Astrocyte (in vitro differentiated cells and primary cell): ENCODE results near the gene TEC. TPM values are rescaled to one million over a fixed set of nuclear protein-coding genes. Genes with fewer than 3 reads are reported as not detected.

Source experiments
- DNase-seq: peaks from one replicate; pipeline ENCODE4 v3.0.0-alpha.2; 2010; ENCODE audit warnings: low read depth
- FAIRE-seq: peaks from 2 replicates; lab custom pipeline; 2011; peaks lifted over from hg19 to GRCh38; lab: Jason Lieb, UNC
- H2AFZ ChIP-seq: 2 replicates; pipeline ENCODE4 v1.6.0; 2012; ENCODE audit warnings: low read depth, low read length, inconsistent platforms
- H3K27ac ChIP-seq: 2 replicates; pipeline ENCODE4 v1.5.1; 2011; ENCODE audit warnings: low read depth, low read length, inconsistent platforms
- H3K27me3 ChIP-seq: 2 replicates; pipeline ENCODE4 v1.6.0; 2011; ENCODE audit warnings: low read length, inconsistent platforms; ENCODE audit not compliant: insufficient read depth
- H3K36me3 ChIP-seq: 2 replicates; pipeline ENCODE4 v1.5.1; 2011; ENCODE audit warnings: low read length, inconsistent platforms; ENCODE audit not compliant: insufficient read depth
- H3K4me1 ChIP-seq: 2 replicates; pipeline ENCODE4 v1.5.1; 2011; ENCODE audit warnings: low read length, inconsistent platforms; ENCODE audit not compliant: insufficient read depth
- H3K4me2 ChIP-seq: 2 replicates; pipeline ENCODE4 v1.6.0; 2012; ENCODE audit warnings: low read length, inconsistent platforms
- H3K4me3 ChIP-seq: 2 replicates; pipeline ENCODE4 v1.5.1; 2011; ENCODE audit warnings: low read depth, mild to moderate bottlenecking, low read length, inconsistent platforms; ENCODE audit not compliant: insufficient read depth
- H3K79me2 ChIP-seq: 2 replicates; pipeline ENCODE4 v1.6.0; 2012; ENCODE audit warnings: mild to moderate bottlenecking, low read length, inconsistent platforms; ENCODE audit not compliant: insufficient read depth
- H3K9ac ChIP-seq: 2 replicates; pipeline ENCODE4 v1.6.0; 2012; ENCODE audit warnings: mild to moderate bottlenecking, low read length, inconsistent platforms
- H3K9me3 ChIP-seq: 2 replicates; pipeline ENCODE4 v1.5.1; 2012; ENCODE audit warnings: low read depth, mild to moderate bottlenecking, low read length, inconsistent platforms; ENCODE audit not compliant: insufficient read depth
- H4K20me1 ChIP-seq: 2 replicates; pipeline ENCODE4 v1.6.0; 2012; ENCODE audit warnings: low read length, inconsistent platforms; ENCODE audit not compliant: insufficient read depth
- H3K27ac Mint-ChIP-seq: one replicate; pipeline ENCODE4 v1.8.0; 2021; ENCODE audit warnings: mild to moderate bottlenecking, mixed read lengths; ENCODE audit not compliant: unreplicated experiment
- H3K27me3 Mint-ChIP-seq: one replicate; pipeline ENCODE4 v1.8.0; 2021; ENCODE audit warnings: low read depth, mixed read lengths; ENCODE audit not compliant: unreplicated experiment
- H3K36me3 Mint-ChIP-seq: one replicate; pipeline ENCODE4 v1.8.0; 2021; ENCODE audit warnings: low read depth, mixed read lengths; ENCODE audit not compliant: unreplicated experiment
- H3K4me1 Mint-ChIP-seq: one replicate; pipeline ENCODE4 v1.8.0; 2021; ENCODE audit warnings: low read depth, mixed read lengths; ENCODE audit not compliant: unreplicated experiment
- H3K4me3 Mint-ChIP-seq: one replicate; pipeline ENCODE4 v1.8.0; 2021; ENCODE audit warnings: mild to moderate bottlenecking, moderate library complexity, mixed read lengths; ENCODE audit not compliant: unreplicated experiment
- H3K9me3 Mint-ChIP-seq: one replicate; pipeline ENCODE4 v1.8.0; 2021; ENCODE audit warnings: mild to moderate bottlenecking, mixed read lengths; ENCODE audit not compliant: unreplicated experiment
- CTCF ChIP-seq: IDR thresholded peaks from 2 replicates; pipeline ENCODE4 v1.5.1; 2011; ENCODE audit warnings: low read depth, mild to moderate bottlenecking, inconsistent platforms, low read length, moderate library complexity; ENCODE audit not compliant: insufficient read depth
- EZH2 ChIP-seq: IDR thresholded peaks from 2 replicates; pipeline ENCODE4 v1.6.1; 2012; ENCODE audit warnings: mild to moderate bottlenecking, low read length, inconsistent platforms; ENCODE audit not compliant: insufficient read depth
- total RNA-seq: library from RNA; stranded (reverse); gene quantifications from 2 replicates; pipeline ENCODE4 v1.2.1, GENCODE V29; 2021

Gene TEC
- total RNA-seq, 1 donor from 2014 or later: 0.61 TPM

- Histone ChIP-seq H3K4me2 (no peak overlapping the region), H3K4me3 (no peak overlapping the region), H3K27ac (no peak overlapping the region), H3K79me2 (no peaks in the 10 kb centered on the region), H3K9ac (no peak overlapping the region), H3K27me3 (no peaks in the 10 kb centered on the region), H3K36me3 (no peaks in the 10 kb centered on the region), H3K4me1 (no peaks in the 10 kb centered on the region), H3K9me3 (no peaks in the 10 kb centered on the region), H2AFZ (no peak overlapping the region), H4K20me1 (no peaks in the 10 kb centered on the region)
- Mint-ChIP-seq H3K4me1 (no peaks in the 10 kb centered on the region), H3K36me3 (no peaks in the 10 kb centered on the region), H3K9me3 (no peaks in the 10 kb centered on the region), H3K27me3 (no peaks in the 10 kb centered on the region), H3K27ac (no peak overlapping the region), H3K4me3 (no peak overlapping the region)
- TF ChIP-seq EZH2 (no peak), CTCF (no peak)
- FAIRE-seq (no peak), DNase-seq (no peak)
These were observed 27.0 kb downstream of the TEC start for GRCh38 chr4:48242511-48243195.

GRCh38 chr4:48241731-48242130 lies 27.9 kb downstream of the TEC start:
- Histone ChIP-seq H3K9me3 (no peaks in the 10 kb centered on the region), H3K79me2 (no peaks in the 10 kb centered on the region), H3K4me3 (no peak overlapping the region), H3K27ac (no peak overlapping the region), H3K27me3 (no peaks in the 10 kb centered on the region), H3K36me3 (no peaks in the 10 kb centered on the region), H3K9ac (no peak overlapping the region), H3K4me1 (no peaks in the 10 kb centered on the region), H4K20me1 (no peaks in the 10 kb centered on the region), H3K4me2 (no peak overlapping the region), H2AFZ (no peak overlapping the region)
- H3K36me3 Mint-ChIP-seq: no peaks in the 10 kb centered on the region
- H3K27me3 Mint-ChIP-seq: no peaks in the 10 kb centered on the region
- no peak for DNase-seq
- no peak overlapping the region for H3K27ac Mint-ChIP-seq
- no peaks in the 10 kb centered on the region for H3K9me3 Mint-ChIP-seq
- no peak for FAIRE-seq
- no peak for TF ChIP-seq CTCF
- TF ChIP-seq EZH2: no peak
- H3K4me3 Mint-ChIP-seq: no peak overlapping the region
- H3K4me1 Mint-ChIP-seq: no peaks in the 10 kb centered on the region

- no peaks in the 10 kb centered on the region for H3K27me3 Mint-ChIP-seq
- Histone ChIP-seq H3K79me2 (no peaks in the 10 kb centered on the region), H3K36me3 (no peaks in the 10 kb centered on the region), H3K27me3 (no peaks in the 10 kb centered on the region), H4K20me1 (no peaks in the 10 kb centered on the region), H2AFZ (no peak overlapping the region), H3K9me3 (no peaks in the 10 kb centered on the region), H3K27ac (no peak overlapping the region), H3K4me2 (no peak overlapping the region), H3K4me1 (no peaks in the 10 kb centered on the region), H3K9ac (no peak overlapping the region), H3K4me3 (no peak overlapping the region)
- TF ChIP-seq CTCF: no peak
- no peak for TF ChIP-seq EZH2
- H3K36me3 Mint-ChIP-seq: no peaks in the 10 kb centered on the region
- FAIRE-seq (no peak), DNase-seq (no peak)
- H3K27ac Mint-ChIP-seq: no peak overlapping the region
- no peaks in the 10 kb centered on the region for H3K4me1 Mint-ChIP-seq
- peaks cover 2% of the 10 kb centered on the region for H3K9me3 Mint-ChIP-seq
- H3K4me3 Mint-ChIP-seq: no peak overlapping the region
These were observed 31.5 kb downstream of the TEC start for GRCh38 chr4:48237996-48238645.
